GF-D8 (cell line): ENCODE results near the gene TALDO1.

Source experiments
- DNase-seq: peaks from one replicate; lab custom pipeline; 2025; lab: John Stamatoyannopoulos, UW

The TALDO1 gene

DNA sequence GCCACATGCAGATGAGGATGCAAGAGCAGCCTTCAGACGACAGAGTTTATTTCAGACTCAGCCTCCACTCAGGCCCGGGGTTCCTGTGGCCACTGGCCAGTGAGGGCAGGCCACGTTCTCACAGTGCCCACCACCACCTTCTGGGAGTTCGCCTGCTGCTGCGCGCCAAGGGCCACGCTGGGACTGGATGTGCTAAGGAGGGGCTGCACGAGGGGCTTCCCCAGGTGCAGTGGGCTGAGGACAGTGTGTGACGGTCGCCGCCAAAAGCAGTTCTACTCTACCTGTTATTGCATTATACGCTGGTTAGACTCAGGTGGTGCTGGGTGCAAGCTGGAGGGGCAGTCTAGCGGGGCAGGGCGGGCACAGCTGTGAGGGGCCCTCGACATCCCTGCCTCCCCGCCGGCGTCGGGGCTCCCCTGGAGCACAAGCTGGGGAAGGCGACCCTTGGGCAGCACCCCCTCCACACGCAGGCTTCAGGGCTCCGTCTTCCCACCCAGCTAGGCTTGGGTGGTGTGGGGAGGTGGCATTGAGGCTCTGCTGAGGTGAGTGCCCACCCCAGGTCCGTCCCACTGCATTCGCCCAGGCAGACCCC, 39.9 kb downstream of the TALDO1 start:
- no peak for DNase-seq

DNA sequence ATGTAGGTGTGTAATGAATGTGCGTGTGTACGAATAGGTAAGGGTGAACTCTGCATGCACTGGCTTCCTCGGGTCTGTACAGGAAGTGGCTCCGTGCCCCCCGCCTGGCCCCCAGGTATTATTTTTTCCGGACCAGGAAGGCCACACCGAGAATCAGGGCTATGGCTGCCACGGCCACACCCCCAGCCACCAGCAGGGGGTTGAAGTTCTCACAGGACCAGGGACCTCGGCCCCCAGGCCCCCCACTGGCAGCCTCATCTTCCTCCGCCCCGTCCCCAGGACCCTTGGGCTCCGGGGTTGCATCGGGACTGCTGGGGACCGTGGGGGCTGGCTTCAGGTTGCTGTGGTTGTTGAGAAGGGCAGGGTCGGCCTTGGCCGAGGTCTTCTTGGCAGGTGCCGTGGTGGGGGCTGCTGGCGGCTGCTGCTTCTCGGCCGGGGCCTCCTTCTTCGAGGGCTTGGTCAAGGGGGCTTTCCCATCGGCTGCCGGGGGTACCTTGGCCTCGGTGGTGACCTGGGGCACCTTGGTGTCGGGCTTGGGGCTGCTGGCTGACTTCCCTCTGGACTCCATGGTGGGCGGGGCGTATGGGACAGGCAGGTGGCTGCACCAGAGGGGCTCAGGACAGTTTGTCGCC, 40.9 kb downstream of the TALDO1 start:
- DNase-seq, result no peak

DNA sequence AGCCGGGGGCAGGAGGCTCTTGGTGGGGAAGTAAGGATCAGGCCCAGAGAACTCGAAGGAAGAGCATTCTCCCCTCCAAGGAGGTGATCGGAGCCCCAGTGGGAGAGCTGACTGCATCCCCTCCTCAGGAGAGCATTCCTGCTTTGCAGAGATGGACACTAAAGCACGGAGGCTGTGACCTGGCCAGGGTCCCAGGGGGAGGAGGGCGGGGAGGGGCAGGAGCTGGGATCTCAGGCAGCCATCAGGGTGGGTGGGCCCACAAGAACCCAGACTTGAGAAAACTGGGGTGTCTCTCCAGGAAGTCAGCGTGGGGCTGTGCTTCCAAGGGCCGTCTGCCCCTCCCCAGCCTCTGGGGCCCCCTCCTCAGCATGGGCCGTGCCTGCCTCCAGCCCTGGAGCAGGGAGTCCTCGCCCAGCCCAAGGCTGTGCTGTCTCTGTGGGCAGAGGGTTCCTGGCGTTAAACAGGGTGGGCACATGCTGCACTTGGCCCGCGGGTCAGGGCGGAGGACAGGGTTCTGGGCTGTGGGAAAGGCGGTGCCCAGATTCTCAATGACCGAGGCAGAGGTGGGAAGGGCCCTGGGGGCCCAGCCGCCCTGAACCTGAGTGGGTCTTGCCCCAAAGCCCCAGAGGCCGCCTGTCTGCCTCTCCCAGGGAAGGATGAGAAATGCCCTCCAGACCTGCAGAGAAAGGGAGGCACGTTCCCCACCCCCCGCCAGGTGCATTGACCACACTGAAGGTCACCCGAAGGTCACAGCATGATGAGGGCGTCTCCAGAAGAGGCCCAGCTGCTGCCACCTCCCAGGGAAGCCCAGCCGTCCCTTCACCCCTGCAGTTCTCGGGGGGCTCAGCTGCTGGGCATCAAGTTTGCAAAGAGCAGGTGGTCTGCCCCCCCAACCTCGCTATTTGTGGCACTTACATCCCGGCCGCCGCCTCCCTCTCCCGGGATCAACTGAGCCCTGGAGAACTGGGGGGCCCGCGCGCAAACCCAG, 42.0 kb downstream of the TALDO1 start:
- no peak for DNase-seq

DNA sequence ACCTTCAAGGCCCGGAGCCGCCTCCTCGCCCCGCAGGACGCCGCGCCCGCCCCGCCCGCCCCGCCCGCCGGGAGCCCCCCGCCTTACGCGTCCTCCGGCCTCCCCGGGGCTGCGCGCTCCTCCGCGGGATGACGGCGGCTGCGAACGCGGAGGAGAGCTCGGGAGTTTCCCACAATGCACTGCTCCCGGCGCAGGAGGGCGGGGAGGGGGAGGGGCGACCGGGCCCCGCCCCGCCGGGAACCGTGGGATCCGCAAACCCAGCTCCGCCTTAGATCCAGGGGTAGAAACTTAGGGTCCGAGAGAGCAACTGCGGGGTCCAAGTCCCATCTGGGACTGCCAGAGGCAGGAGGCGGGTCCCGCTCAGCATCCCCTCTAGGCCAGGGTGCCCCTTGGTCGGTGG, 42.7 kb downstream of the TALDO1 start, which contains the start of gene CEND1:
Gene CEND1, minus strand, starts transcription at position 148 of the 400 bp plus-strand sequence. CDS start 1,514 bp downstream, outside the sequence.
- DNase-seq, result no peak

DNA sequence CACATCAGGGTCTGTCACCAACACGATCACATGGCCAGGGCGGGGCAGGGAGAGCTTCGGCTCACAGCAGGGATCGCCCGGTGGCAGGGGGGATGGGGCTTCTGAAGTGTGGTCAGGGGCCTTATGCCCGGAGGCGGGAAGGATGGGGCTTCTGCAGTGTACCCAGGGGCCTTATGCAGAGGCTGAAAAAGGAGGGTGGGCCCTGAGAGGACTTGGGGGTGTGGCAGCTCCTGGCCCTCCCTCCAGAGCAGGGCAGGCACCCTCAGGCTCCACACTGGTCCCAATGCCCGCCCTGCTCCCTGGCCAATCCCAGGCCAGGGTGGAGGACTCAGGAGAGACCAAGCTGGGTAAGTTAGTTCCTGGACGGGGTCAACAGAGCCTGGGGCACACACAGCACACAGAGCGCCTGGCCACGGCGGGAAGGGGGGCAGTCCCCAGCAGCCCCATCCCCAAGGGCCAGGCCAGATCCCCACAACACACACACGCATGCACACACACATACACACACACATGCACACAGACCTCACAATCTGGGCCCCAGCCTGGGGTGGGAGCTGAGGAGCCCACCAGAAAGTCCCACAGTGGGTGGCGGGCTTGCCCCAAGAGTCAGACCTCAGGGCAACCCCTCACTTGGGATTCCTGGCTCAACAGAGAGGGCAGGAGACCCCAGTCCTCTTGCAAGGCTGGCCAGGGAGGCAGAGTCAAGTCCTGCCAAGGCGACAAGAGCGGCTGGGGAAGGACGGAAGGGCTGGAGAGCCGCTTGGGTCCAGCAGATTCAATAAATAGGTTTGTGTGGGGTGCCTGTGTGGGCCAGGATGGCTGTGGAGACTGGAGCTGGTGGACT, 43.7 kb downstream of the TALDO1 start:
- DNase-seq, result no peak

DNA sequence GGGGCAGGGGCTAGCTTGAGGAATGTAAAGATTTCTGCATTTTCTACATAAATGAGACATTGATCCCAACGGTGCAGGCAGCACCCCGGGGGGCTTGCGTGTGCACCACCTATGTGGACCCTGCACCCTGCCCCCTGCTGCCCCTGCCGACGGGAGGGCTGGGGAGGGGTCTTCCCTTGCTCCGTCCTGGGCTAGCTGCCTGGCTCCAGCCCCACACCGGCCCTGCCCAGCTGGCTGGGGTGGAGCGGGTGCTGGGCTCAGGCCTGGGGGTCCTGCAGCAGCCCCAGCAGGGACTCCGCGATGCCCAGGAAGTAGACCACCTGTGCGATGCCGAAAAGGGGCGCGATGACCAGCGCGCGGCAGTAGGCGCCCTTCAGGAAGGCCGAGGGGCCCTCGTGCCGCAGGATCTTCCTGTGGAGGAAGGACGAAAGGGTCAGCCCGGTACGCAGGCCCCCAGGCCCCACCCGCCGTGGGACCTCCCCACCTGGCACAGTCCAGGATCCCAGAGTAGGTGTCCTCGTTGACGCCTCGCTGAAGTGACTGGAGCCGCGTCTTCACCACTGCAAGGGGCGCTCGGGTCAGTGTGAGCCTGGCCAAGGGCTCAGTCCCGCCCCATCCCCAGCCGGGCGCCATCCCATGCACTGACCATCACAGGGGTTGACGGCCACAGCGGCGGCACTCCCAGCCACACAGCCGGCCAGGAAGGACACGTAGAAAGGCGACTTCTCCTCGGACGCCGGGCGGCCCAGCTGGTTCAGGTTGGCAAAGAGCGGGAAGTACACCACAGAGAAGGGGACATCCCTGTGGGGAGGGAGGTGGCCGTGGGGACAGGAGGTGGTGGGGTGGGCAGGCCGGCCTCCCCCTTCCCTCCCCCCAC, 44.6 kb downstream of the TALDO1 start:
- no peak for DNase-seq

DNA sequence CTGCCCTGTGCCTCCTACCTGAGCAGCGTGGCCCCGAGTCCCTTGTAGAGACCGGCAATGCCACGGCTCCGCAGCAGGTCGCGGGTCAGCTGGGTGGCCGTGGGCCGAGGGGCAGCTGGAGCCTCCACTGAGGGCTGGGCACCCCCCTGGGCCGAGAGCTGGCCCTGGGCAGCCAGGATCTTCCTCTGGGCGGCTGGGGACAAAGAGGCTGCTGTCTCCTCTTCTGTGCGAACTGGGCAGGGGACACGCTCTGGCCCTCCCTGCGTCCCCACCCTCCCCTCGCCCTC, 45.2 kb downstream of the TALDO1 start:
- no peak for DNase-seq

DNA sequence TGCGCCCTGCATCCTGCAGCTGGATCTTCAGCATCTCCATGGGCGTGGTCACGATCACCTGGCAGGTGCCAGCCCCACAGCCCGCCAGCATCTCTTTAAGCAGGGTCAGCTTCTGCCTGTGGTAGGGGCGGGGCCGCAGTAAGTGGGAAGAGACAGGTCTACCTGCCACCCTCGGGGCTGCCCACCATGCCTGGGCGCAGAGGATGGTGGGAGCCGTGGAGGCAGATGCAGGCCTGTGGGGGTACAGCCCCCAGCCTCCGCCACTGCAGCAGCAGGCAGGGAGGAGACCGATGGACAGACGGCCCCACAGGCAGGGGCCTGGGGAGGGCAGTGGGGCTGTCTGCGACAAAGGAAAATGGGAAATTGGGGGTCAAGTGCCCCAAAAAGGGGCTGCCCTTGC, 45.6 kb downstream of the TALDO1 start:
- no peak for DNase-seq

DNA sequence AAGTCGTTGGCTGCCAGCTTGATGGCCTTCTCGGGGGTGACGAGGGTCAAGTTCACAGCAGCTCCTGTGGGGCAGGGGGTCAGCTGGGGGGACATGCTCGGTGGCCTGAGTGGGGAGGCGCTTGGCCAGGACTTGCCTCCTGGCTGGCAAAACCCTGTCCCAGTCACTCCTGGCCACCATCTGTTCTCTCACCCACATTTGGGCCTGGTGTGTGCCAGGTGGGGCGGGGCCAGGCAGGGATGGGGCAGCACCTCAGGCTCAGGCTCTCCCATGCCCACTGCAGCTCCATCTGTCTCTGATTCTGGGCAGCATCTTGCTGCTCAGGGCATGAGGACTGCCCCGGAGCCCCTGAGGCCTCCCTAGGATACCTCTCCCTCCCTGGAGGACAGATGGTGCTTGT, 46.3 kb downstream of the TALDO1 start:
- no peak for DNase-seq

DNA sequence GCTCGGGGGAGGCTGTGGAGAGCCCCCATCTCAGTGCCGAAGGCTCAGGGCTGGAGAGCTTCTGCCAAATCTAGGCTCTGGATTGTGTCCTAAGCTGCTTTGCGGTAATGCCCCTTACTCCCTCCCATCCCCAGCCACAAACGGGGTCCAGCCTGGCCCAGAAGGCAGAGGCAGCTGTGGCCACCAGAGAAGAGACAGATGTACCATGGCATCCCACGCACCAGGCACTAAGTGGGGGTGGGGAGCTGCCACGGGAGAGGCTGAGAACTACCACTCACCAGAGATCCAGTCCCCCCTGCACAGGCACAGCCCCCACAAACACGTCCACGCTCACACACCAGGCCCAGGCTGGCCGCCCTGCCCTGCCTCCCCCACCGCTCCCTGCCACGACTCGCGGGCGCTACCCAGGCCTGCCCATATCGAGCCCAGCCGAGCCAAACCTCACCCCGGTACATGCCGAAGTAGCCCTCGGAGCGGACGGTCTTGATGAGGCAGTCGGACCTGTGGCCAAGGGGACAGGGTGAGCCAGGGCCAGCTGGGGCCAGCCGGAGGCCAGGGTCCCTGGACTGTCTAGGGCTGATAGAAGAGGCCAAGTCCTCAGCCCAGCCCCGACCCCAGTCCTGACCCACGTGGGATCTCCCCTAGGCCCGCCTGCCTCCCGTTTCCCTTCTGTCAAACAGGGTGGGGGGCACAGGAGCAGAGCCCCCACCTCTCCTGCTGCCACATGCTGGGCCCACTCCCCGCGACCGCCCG, 46.9 kb downstream of the TALDO1 start:
- no peak for DNase-seq

DNA sequence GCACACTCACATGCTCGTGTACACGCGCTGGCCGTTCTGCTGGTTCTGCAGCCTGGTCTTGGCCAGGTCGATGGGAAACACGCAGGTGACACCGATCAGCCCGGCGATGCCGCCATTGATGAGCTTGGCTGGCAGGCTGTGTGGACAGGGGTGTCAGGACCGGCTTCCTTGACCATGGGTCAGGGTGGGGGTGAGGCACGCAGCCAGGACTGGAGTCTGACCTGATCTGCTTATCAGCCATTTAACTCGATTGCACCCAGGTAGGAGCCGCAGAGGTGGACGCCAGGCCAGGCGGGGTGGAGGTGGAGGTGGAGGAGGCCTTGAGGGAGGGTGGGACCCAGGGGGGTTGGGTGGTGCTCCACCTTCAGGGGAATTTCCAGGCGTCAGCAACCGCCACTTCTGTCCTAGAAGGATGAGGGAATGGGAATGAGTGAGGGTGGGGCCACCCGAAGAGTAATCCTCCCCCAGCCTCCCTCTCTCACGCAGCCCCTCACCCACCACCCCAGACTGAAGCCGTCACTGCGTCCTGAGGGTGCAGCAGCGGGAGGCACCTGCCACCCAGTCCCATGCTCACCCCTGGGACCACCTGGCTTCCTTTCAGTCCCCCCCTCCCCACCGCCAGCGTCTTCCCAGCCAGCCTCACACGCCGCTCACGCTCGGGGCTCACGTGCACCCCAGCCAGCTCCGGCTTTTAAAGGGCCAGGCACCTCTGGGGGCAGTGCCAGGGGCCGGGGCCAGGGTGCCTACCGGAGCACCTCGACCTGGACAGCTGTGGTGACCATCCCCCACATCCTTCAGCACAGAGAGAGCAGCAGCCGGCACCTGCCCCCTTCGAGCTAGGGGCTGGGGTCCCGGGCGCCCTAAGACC, 47.7 kb downstream of the TALDO1 start:
- no peak for DNase-seq

DNA sequence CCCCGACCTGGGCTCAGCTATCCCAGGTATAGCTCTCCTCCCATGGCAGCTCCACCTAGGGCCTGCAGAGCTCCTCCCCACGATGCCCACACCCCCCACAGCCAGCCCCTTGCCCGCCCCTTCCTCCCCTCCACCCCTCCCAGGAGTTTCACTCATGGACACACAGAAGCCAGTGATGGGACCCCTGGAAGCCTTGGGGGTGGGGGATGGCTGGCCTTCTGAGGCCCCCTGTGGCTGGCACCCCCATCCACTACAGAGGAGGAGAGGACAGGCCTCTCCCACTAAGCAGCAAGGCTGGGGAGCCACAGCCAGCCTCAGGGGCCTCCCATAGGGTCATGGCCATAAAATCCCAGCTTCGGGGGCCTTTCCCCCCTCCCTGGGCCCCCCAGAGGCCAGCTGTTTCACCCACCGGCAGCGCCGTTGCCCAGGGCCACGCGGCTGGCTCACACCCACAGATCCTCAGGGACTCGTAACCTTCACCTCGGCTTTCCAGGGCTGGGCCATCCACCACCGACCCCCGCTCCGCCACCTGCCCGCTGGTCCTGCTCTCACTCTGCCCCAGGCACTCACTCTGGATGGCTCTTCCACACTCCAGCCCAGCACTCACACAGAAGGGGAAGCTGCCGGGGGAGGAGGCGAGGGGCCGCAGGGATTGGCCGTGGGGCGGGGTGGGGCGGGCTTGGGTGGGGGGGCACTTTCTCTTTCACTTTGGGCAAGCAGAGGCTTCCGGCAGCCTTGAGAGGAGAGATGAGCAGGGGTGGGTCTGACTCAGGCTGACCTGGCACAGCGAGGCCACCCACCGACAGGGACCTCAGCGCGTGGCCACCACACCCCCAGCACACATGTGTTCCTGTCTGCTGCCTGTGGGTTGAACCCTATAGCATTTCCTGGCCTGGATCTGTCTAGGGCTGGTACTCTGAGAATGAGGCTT, 48.6 kb downstream of the TALDO1 start:
- DNase-seq, result peak; percentile 11

DNA sequence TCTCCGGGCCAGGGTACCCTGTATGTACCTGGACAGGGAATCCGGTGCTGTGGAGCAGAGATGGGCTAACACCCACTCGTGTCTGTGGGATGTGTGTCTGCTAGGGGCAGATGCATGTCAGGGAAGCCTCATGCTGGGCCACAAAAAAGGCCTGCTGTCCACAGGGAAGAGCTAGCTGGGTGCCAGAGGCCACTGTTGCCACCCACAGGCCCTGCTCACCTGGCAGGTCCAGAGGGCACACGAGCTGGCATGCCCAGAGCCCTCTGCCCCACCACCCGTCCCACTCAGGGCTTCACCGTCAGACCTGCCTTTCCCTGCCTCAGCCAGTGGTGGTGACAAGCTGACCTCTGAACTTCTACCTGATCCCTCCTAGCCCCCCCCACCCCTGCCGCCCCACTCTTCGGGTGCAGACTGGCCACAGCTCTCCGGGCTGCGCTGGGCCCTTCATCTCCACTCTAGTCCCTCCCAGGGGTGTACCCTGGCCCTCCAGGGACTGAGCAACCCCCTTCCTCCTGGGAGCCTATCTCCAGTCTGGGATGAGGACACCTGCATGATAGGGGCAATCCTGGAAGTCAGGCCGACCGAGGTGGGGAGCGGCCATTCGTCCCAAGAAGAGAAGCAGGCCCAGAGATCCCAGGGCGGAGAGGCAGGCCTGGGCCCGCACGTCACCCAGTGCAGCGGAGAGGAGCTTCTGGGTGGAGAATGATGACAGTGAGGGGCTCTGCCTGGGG, 49.5 kb downstream of the TALDO1 start:
- no peak for DNase-seq

DNA sequence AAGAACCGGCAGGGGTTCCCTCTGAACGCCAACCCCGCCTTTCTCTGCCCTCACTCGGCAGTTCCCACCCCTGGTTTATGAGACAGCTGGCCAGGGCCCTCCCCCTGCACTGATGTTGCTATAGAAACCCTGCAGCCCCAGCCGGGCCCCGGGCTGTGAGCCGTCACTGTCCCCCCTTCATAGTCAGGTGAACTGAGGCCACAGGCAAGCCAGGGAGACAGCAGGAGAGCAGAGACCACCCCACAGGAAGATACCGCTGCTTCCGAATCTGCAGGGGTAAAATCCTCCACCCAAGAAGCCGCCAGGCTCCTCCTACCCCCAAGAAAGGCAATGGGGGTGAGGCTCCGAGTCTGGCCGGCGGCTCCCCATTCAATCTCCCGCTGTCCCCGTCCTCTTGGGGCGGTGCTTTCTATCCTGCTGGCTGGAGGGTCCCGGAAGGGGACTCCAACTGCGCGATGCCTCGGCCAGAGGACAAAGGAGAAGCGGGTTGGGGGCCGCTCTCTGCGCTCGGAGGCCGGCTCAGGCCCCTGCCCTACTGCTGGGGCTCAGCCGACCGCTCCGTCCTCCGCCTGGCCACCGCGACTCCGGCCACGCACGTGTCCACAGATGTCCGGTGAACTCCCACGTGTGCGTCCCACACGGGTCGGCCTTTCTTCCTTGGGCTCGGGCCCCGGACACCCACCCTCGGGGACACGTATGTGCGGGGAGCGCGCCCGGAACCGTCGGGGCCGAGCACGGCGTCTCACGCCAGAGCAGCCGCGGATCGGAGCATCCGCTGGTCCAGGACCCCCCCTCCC, 50.2 kb downstream of the TALDO1 start:
- peak; percentile 13 for DNase-seq

DNA sequence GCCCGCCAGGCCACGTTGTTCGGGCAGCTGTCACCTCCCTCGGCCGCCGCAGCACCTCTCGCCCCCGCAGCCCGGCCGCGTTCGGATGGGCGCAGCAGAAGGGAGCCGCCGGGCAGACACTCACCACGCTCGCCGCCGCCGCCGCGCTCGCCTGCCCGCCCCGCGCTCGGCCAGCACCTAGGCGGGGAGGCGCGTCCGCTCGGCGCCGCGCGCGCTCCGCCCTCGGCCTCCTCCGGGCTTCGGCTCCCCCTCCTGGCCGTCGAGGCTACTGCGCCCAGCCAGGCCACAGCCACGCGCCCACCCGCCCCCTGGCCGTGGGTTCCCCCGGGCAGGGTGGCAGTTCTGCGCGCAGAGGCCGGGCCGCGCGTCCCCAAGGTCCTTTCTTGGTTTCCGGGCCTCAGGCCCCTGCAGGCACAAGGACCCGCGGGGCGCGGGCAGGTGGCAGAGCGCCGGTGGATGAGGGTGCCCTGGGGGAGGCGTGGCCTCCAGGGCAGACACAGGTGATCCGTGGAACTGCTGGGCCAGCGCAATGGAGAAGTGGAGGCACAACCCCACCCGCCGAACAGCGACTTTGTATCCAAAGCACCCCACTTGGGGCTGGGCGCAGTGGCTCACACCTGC, 50.9 kb downstream of the TALDO1 start, which contains the start of gene SLC25A22:
Gene SLC25A22, minus strand, starts transcription at position 189 of the 621 bp plus-strand sequence. CDS start 3,275 bp downstream, outside the sequence.
- no peak for DNase-seq
